ENCODE measurements around the gene GLB1L2. TPM values are rescaled to one million over a fixed set of nuclear protein-coding genes. Genes with fewer than 3 reads are reported as not detected.
"Not testable (repeated sequence)": the region's sequence is repeated elsewhere in the genome, so short reads cannot be mapped to it uniquely, and the experiment has no call there.

Gene GLB1L2
- total RNA-seq, 1 donor from 2014 or later: 1.6 TPM

DNA sequence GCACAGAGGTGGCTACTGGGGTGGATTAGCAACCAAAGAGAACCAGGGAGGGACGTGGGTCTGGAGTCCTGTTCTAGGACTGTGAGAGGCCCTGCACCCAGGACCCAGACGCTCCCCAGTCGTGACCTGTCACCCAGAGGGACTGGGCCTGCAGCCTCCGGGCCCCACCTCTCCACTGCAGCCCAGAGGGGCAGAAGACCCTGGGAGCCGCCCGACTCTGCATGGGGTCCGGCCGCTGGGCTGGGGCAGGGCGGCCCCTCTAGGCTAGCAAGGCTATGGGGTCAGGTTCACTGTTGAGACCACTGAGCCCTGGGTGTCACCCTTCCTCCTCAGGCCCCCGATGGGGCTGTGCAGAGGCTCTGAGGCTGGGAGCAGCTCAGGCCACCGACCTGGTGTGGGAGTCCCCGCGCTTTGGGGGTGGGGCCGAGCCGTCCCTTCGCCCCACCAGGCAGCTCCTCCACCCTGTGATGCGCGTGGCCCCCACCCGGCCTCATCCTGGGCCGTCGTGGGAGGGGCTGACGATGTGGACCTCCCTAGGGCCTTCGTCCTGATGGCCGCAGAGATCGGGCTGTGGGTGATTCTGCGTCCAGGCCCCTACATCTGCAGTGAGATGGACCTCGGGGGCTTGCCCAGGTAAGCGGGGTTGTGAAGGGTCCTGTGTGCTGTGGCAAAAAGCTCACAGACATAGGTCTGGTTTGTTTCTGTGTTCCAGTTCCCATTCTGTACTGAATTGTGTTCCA is 12.9 kb downstream of the GLB1L2 start:
- ATAC-seq; intact Hi-C loops (cut with DNase I); DNase-seq (ENCODE audit: low spot score): not testable (repeated sequence)

DNA sequence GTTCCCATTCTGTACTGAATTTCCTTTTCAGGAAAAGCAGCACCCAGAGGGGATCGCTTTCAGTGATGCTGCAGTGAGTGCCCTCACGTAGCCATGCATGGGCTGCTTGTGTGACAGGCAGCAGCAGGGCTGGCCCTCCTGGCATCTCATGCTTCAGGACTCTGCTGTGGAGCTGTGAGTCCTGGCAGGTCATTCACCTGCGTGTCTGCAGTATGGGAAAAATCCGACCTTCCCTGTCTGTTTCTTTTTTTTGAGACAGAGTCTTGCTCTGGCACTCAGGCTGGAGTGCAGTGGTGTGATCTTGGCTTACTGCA is 13.4 kb downstream of the GLB1L2 start:
- intact Hi-C loops (cut with DNase I): no loop called here
- no peak for DNase-seq (ENCODE audit: low spot score)
- no peak for ATAC-seq

DNA sequence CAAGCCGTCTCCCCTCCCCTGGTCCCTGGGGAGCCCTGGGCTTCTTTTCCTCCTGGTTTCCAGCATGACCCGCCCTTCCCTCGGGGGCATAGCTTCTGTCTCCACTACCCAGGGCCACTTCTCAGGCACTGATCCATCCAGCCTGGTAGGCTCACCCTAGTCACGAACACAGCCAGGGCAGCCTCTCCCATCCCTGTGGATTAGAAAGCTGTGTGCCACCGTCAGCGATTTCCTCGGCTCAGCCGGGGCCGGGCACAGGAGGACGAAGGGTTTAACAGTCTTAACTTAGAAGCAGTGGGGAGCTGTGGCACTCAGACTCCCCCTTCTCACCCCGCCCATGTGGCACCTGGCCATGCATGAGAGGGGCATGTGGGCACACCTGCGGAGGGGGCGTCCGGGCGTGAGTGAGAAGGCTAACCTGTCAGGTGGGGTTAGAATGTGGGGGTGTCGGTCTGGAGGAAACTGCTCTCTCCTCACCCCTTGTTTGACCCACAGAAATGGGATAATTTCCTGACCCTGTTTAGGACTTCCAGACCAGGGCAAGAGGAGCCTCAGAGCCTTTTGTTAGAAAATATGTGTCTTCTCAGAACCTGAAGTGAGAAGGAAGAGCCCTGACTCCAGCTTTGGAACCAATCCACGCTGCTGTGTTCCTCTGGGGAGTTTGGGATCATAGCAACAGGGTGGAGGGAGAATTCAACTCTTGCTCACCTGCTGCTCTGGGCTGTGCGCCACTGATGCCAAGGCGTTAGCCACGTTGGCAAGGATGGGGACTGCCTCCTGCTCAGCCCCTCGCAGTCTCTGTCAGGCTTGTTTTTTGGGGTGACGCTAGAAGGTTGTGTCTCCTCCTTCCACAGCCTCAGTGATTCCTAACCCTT is 14.6 kb downstream of the GLB1L2 start:
- ATAC-seq: peak; percentile 30
- intact Hi-C loops (cut with DNase I): no loop called here

DNA sequence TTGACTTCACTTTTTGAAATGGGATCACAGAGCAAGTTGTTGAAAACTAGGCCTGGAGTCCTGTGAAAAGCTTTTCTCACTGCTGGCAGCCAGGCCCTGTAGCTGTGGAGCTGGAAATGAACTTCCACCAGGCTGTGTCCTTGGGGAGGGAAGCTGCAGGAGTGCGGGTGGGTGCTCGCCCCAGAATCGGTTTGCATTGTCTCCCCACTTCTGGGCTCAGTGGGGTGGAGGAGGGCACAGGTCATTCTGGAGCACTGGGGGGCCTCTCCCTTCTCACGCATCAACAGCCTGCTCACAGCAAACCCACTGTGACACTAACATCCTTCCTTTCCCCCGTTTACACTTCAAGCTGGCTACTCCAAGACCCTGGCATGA is 15.2 kb downstream of the GLB1L2 start:
- intact Hi-C loops (cut with DNase I): no loop called here
- no peak for ATAC-seq
- DNase-seq (ENCODE audit: low spot score): no peak

More for the DNA sequence above, 14.6 kb downstream of the GLB1L2 start:
- no peak for DNase-seq (ENCODE audit: low spot score)

DNA sequence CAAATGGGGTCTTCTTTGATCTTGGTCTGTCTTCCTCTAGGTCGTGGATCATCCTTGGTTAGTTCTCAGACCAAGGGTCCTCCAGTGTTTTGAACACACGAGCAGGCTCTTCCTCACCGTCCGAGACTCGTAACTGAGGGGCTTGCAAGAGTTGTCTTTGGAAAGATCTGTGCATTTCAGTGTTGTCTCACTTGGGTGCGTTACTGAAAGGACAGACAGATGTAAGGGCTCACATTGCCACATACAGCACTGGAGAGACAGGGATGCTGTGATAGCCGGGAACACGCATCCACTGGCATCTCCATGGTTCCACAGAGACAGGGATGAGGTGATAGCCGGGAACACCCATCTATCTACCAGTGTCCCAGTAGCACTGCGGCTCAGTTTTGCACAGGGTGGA is 15.7 kb downstream of the GLB1L2 start:
- ATAC-seq (no peak), DNase-seq (ENCODE audit: low spot score) (no peak)
- intact Hi-C loops (cut with DNase I): no loop called here

DNA sequence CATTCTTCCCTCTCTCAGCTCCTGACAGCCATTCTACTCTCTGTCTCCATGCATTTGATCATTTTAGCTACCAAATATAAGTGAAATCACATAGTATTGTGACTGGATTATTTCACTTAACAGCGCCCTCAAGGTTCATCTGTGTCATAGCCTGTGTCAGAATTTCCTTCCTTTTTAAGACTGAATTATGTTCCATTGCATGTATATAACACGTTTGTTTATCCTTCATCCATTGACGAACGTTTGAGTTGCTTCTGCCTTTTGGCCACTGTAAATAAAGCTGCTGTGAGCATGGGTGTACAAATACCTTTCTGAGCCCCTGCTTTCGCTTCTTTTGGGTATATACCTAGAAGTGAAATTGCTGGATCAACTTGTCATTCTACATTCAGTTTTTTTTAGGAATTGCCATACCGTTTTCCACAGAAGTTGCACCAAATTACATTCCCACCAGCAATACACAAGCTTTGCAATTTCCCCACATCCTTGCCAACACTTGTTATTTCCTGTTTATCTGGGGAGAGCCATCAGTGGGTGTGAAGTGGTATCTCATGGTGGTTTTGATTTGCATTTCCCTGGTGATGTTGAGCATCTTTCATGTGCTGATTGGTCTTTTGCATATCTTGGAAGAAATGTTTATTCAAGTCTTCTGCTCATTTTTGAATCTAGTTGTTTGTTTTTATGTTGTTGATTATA is 17.5 kb downstream of the GLB1L2 start:
- DNase-seq (ENCODE audit: low spot score) (no peak), ATAC-seq (no peak)
- intact Hi-C loops (cut with DNase I): no loop called here

DNA sequence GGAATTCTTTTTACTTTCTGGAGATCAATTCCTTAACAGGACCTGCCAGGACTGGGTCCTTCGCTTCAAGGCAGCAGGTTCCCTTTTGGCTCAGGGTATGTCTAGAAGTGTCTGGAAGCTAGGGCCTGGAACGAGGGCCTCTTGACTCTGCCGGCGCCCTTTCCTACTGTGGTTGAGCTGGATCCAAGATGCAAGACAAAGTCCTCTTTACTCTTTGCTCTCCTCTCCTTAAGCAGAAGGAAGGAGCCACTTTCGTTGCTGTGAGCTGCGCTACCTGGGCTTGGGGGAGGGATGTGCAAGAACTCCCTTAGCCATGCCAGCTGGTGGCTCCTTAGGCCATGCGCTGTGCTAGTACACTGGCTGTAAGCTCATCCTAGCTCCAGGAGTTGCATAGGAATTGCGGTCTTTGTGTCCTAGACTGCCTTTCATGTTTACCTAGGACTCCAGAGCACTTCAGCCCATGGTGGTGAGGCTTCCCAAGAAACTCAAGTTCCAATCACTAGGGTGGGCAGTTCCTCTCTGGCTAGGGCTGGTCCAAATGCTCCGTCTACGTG is 18.1 kb downstream of the GLB1L2 start:
- ATAC-seq (no peak), DNase-seq (ENCODE audit: low spot score) (no peak)
- intact Hi-C loops (cut with DNase I): no loop called here

DNA sequence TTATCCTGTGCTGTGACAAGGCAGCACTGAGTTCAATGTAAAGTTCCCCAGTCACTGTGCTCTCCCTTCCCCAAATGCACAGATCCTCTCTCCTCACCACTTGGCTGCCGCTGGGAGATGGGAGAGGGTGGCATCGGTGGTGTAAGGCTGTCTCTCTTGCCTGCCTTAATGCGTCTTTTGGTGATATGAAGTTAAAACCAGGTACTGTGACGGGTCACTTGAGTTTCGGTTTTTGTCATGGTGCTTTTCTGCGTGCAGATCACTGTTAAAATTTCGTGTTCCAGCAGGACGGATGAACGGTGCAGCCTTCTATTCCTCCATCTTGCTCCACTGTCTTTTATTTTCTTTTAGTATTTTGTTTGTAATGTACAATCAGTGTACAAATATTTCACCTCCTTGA is 18.6 kb downstream of the GLB1L2 start:
- intact Hi-C loops (cut with DNase I): no loop called here
- DNase-seq (ENCODE audit: low spot score) (no peak), ATAC-seq (no peak)

DNA sequence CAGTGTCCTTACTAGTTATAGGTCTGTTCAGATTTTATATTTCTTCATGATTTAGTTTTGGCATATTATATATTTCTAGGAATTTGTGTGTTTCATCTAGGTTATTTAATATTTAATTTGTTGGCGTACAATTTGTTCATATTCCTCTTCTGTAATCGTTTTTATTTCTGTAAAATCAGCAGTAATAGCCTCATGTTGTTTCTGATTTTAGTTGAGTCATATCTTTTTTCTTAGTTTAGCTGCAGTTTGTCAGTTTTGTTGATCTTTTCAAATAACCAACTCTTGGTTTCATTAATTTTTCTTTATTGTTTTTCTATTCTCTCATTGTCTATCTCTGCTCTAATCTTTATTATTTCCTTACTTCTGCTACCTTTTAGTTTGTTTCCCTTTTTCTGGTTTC is 20.3 kb downstream of the GLB1L2 start:
- ATAC-seq (no peak), DNase-seq (ENCODE audit: low spot score) (no peak)
- intact Hi-C loops (cut with DNase I): no loop called here

DNA sequence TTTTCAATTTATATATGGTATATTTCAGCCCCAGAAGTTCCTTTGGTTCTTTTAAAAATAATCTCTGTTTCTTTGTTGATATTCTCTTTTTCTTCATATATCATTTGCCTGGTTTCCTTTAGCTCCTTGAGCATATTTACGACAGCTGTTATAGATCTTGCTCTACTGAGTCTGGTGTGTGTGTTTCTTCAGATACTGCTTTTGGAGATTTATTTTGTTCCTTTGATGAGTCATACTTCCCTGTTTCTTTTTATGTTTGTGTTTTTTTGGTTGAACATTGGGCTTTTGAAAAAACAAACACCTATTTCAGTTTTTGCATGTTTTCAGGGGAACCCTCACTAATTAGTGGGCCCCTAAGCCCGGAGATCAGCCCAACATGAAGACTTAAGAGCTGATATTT is 23.3 kb downstream of the GLB1L2 start:
- ATAC-seq: no peak
- no peak for DNase-seq (ENCODE audit: low spot score)
- intact Hi-C loops (cut with DNase I): no loop called here

DNA sequence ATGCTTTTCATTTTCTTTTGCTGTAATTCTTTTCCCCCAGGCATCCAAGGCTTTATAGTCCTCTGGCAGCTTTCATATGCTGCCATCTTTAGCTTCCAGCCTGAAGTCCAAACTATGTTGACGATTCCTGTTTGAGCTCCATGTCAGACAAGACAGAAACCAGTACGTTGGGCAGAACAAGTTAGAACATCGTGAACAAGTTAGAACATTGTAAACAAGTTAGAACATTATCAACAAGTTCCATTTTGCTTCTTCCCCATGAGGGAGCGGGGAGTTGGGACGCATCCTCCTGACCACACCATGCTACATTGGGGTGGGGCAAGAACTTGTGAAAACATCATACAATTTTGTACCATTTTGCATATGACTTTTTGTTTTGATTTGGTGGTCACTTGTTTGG is 23.9 kb downstream of the GLB1L2 start:
- DNase-seq (ENCODE audit: low spot score) (no peak), ATAC-seq (no peak)
- intact Hi-C loops (cut with DNase I): no loop called here

DNA sequence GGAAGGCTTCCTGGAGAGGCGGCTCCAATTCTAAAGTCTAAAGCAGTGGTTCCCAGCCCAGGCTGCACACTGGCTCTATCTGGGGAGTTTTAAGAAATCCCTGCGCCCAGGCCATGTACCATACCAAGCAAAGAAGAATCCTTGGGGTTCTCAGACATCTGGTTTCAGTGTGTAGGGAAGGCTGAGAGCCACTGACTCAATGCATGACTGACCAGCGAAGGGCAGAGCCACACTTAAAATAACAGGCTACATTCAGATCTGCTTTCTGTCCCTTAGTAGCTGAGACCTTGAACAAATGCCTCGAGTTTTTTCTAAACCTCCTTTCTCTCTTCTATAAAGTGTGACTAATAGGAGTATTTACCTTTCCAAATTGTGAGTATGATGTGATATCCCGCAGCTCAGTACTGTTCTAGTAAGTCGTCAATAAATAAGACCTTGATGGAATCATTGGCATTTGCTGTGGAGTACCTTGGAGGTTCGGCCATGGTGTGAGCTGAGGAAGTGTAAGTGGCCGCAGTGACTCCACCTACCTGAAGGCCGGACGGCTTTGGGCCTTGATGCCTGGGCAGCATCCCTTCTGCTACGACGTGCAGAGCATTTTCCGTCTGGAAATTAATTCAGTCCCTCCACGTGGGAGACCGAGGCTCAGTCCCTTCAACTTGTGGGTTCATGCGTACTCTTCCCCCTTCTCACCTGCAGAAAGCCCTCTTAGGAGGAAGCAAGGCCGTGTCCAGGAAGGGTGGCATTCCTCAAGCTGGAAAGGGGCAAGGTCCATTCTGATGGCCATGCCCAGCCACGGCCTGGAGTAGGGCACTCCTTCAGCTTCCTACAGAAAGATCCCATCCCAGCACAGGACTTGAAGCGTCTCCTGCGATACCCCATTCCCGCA is 25.1 kb downstream of the GLB1L2 start:
- no peak for ATAC-seq
- no peak for DNase-seq (ENCODE audit: low spot score)

DNA sequence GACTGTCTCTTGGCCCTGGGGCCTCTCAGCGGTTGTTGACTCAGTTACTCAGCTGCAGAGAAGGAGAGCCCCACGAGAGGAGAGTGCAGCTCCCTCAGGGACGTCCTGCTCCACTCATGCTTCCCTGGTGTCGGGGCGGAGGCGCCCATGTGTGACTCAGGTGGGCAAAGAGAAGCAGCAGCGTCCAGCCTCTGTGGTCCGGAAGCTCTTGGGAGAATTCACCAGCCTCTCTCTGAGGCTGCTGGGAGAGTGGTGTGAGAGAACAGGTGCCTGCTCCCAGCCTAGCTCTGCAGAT is 25.7 kb downstream of the GLB1L2 start:
- ATAC-seq (no peak), DNase-seq (ENCODE audit: low spot score) (no peak)
- intact Hi-C loops (cut with DNase I): no loop called here

More for the DNA sequence above, 25.1 kb downstream of the GLB1L2 start:
- intact Hi-C loops (cut with DNase I): no loop called here

DNA sequence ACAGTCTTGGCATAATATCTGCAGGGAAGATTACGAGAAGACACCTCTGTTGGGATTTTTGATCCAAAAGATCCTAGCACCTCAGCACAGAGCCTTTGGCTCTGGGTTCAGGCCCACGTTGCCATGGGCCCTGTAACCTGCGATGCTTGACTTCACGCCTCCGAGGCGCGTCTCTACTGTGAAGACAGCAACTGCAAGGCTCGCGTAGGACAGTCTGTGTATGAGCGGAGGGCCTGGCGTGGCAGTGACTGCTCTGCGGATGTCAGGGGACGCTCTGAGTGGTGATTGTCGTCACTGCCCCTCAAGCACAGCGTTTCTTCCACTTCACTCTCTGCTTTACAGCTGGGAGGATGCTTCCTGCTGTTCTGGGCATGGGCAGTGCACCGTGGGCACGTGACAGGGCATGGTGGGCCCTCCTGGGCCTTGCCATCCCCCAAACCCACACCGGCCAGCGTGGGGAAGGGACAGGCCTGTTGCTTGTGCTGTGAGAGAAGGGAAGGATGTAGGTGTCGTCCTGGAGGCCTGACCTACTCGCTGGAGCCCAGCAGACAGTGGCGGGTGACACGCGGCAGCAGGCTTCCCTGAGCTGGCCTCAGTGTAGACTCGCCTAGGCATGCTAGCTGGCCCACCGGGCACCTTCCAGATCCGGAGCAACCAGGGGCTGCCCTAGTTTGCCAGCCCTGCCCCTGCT is 26.5 kb downstream of the GLB1L2 start:
- DNase-seq (ENCODE audit: low spot score) (no peak), ATAC-seq (no peak)
- intact Hi-C loops (cut with DNase I): no loop called here

DNA sequence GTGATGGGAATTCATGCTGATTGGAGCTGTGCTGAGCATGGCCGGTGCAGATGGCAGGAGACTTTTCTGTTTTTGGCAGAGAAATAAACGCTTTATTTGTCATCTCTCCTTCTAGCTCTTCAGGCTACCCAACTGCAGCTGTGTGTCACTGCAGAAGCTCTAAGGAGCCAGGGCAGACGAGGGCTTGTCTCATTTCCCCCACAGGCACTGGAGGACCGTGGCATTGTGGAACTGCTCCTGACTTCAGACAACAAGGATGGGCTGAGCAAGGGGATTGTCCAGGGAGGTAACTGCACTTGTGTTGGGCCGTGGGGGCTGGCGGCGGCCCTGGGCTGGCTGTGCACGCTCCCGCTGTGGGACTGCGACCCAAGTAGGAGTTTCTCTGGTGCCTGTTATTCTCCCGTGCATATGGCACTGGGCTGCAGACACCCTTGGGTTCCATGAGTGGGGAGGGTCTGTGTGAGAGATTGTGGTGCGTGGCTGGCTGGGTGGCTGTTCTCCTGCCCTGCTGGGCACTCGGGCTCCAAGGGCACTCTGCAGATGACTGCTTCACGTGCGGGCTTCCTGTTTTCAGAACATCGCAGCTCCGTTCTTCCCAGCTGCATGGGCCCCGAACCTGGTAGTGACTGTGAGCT is 27.2 kb downstream of the GLB1L2 start:
- intact Hi-C loops (cut with DNase I): no loop called here
- no peak for DNase-seq (ENCODE audit: low spot score)
- ATAC-seq: no peak

DNA sequence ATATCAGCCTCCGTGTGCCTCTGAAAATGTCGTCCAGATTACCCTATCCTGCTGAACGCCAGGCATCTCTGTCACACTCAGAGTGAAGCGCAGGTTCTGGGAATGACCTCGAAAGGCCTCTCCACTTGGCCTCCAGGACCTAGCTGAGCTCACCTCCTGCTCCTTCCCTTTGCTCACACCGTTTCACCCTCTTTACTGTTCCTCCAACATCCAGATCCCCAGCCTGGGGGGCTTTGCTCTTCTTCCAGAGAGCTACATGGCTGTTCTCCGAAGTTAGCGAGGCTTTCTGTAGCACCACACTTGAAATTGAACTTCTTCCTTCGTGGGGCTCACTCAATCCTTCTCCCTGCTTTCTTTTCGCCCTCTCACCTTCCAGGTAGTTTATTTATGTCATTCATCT is 27.9 kb downstream of the GLB1L2 start:
- intact Hi-C loops (cut with DNase I): no loop called here
- ATAC-seq (no peak), DNase-seq (ENCODE audit: low spot score) (no peak)

DNA sequence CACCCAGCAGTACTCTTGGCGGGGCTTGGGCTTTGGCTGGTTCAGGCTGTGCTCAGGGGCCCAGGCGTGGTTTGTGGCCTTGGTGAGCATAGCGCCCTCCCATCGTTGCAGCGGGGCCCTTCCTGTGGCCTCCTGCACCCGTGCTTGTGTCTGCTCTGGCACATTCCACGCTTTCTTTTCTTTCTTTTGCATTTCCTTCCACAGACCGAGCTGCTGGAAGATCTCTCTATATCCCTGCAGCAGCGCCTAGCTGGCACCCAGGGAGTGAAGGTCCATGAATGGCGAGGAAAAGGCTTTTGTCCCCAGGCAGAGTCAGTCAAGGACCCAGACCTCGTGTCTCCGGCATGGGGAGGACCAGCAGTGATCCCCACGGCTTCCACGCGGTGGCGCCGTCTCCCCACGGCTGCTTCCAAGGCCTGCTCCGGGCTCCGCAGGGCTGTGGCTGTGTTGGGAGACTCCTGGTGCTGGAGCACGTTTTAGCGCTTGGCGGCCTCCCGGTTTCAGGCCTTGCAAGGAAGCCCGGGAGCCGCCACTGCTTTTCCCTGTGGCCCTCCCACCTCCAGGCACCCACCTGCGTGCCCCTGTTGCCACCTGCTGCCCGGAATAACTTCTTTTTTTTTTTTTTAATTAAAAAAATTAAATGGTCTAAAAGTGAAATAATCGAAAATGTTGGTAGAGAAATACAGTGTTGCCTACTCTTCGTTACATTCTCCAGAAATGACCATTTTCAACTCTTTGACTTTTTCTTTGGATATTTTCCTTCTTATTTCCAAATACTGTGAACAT is 28.5 kb downstream of the GLB1L2 start:
- ATAC-seq: peak; percentile 83
- DNase-seq (ENCODE audit: low spot score): peak; percentile 86
- intact Hi-C loops (cut with DNase I): no loop called here

Measured in sciatic nerve (tissue), 2 donors.